T-helper 1 cell (primary cell): ENCODE data around the gene GDA.
"Not testable (repeated sequence)": the region's sequence is repeated elsewhere in the genome, so short reads cannot be mapped to it uniquely, and the experiment has no call there.

Experiments used
- DNase-seq, 5 donors: peaks; one replicate each; pipeline ENCODE4 v3.0.0-alpha.2; 2012 to 2020

GDA gene

DNA sequence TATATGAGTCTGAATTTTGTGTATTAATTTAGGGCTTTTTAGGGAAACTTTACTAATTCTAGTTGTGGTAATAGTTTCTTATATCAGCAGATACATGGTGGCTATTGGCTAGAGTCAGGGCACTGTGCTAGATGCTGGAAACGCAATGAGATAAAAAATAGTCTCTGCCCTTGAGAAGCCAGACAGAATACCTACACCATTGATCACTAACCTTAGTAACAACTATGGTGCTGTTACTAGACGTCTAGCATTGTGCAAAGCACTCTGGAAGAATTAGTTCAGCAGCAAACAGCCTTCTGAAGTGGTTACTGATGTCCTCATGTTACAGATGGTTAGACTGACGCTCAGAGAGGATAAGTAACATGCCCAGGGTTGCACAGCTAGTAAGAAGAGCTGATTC is 61.8 kb downstream of the GDA start:
- DNase-seq: no peak

DNA sequence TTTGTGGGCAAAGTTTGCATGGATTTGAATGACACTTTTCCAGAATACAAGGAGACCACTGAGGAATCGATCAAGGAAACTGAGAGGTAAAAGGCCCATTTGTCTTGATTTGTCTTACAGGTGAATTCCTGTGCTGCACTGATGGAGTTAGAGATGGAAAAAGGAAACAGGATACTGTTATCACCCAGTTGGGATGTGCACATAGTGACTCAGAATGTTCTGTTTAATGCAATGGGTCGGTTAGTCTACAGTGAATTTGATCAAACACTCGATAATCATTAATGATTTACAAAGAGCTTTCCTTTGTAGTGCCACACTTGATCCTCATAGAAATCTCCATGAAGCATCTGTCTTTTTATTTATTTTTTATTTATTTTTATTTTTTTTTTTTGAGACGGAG is 64.7 kb downstream of the GDA start:
- no peak for DNase-seq

DNA sequence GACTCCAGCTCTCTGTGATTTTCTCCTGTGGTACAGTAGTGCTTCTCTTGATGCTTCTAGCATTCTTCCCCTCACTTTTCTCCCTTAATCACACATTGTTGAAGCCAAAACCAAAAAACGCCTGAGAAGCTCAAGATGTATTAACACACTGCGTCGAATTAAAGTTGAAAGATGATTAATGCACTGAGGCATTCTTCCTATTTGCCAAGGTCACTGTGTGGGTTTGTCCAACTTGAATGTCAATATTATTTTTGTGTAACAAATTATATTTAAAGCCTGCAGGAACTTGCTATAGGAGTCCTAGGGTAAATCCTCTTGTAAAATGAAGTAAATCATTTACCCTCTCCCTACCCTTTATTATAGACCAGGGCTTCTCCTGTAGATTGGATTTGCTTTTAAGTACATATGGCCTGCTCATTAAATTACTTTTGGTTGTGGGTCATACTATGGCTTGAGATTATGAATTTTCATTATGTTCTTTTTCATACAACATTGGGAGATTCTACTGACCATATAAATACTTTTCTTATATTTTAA is 68.1 kb downstream of the GDA start:
- no peak for DNase-seq

DNA sequence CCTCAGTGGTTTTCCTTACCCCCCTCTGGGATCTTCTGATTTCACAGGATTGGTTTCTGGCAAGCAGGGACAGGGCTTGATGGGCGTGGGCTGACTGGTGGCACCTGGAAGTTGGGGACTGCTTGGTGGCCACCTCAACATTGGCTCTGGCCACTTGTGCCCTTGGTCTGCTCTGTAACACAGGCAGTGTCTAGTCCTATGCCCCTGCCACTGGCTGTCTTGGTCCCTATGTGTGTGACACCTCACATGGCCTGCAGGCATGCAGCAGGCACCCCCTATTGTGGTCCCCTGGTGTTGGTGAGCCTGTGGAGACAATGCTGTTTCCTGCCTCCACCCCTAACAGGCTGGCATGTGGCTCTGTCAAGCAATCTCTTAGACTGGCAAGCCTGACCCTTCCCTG is 71.3 kb downstream of the GDA start:
- DNase-seq: no peak

DNA sequence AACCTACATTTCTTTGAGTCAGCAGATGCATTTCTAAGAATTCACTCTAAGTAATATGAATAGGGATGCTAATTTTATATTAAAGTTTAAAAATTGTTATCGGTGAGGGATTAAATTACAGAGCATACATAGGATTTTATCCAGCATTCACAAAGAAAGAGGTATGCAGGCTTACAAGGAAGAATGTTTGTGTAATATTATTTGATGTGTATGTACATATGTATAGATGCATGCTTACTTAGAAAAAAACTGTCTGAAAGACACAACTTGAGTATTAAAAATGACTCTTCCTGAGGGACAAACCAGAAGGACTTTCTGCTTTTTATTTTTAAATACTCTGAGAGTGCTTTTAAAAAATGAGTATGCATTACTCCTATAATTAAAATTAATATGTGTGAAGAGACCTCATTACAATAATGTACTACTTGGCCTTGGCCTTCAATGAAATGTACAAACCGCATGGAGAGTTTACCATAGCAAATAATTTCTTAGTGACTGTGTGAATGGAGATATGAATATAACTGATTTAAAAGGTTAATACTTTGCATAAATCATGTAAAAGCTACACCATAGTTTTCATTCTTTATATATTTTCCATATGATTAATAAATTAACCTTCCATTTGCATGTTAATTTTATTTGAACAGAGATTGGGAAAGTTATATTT is 77.0 kb downstream of the GDA start:
- no peak for DNase-seq

DNA sequence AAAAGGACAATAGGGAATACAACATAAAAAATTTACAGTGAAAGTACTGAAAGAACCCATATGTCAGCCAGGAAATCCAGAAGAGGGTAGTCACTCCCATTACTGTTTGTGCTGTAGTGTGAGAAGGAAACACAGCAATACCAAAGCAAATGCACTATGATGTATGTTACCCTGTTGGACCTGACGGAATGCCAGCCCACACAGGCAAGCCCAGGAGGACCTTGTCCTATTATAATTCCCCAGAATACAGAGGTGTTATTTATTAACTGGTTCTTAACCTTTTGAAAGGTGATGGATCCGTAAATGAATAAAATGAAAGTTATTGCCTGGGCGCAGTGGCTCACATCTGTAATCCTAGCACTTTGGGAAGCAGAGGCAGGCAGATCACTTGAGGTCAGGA is 79.0 kb downstream of the GDA start:
- no peak for DNase-seq

DNA sequence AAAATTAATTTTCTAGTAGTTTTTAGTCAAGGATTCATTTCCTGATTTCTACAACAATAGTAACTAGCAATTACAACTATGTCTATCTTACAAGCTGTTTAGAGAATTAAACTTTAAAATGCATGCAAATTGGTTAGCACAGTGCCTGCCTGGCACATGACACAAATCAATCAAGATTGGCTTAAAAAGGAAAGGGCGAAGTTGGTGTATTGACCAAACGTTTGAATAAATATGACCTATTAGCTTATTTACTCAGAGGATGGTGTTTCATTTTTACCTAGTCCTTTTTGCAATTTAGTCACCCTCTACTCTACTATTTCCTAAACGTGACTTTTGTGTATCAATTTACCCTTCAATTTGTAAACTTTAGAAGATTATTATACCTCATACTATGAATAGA is 83.5 kb downstream of the GDA start:
- DNase-seq: no peak

DNA sequence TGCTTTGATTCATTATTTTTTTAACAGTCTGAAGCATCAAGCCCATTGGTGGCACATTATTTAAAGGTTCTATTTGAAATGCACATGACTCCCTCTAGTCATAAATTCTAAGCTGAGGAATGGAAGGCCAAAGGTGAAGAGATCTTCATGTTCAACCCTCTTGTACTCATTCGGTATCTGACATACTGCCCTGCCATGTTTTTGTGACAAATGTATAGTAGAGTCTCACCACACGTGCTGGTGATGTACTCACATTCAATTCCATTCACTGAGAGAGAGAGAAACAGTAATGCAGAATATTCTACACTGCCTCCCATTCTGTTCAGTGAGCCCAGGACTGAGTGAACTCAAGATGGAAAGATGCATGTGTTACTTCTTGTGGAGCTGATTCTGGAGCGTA is 98.3 kb downstream of the GDA start:
- DNase-seq: no peak

DNA sequence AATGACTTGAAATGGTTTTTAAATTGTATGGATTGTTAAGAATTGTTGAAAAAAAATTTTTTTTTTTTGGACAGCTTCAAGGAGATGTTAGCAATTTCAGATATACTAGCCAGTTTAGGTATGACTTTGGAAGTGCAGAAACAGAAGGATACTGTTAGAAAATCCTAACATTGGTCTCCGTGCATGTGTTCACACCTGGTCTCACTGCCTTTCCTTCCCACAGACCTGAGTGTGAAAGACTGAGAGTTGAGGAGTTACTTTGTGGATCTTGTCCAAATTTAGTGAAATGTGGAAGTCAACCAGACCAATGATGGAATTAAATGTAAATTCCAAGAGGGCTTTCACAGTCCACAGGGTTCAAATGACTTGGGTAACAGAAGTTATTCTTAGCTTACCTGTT is 102.3 kb downstream of the GDA start:
- no peak for DNase-seq

DNA sequence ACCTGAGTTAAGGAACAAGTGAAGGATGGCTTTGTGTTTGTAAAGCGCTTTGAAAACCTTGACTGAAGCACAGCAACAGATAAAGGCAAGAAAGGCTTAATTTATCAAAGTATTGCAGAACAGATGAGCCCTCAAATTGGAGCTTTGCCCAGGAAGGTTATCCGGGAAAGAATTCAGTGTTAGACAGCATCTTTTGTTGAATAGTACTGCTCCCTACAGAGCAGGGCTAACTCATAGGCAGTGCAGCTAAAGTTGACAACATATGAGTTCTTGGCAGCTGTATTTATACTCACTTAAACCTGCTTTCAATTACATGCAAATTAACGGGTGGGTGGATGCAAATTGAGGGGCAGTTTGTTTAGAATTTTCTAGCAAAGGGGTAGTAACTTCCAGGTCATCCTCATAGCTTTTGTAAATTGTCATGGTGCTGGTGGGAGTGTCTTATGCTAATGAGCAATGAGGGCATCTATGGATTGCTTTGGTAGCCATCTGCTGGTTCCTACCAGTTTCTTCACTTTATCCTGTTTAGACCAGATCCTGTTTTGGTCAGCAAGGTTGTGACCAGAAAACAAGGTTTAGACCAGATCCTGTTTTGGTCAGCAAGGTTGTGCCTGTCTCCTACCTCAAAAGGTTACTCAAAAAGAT is 105.8 kb downstream of the GDA start:
- no peak for DNase-seq

DNA sequence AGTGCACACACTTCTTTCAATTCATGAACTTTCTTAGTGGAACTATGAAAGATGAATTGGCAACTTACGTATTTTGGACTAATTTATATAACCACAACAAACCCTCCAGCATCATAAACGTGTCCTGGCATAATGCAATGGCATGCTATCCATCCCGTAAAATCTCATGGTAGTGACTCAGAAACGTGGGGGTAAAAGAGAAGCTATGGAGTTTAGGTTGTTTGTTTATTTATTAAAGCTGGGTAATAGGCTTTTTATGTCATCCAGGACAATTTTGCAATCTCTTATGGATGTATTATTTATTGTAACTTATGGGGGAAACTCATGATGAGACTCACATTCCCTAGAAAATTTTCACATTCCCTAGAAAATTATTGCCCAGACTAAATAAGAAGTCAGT is 106.3 kb downstream of the GDA start:
- DNase-seq: no peak

DNA sequence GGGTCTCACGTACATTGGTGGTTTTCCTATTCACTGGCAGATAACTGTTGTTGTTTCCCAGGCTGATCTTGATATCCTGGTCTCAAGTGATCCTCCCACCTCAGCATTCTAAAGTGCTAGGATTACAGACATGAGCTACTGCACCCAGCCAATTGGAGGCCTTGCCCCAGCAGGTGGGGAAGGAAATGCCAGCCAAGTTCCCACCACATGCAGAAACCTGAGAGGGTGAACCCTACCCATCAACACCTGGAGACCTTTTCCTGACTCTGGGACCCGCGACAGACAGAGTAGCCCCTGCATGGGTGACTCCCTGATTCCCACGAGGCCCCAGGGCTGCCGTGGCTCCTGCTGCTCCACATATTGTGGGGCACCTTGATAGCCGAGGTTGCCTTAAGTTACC is 107.7 kb downstream of the GDA start:
- no peak for DNase-seq

DNA sequence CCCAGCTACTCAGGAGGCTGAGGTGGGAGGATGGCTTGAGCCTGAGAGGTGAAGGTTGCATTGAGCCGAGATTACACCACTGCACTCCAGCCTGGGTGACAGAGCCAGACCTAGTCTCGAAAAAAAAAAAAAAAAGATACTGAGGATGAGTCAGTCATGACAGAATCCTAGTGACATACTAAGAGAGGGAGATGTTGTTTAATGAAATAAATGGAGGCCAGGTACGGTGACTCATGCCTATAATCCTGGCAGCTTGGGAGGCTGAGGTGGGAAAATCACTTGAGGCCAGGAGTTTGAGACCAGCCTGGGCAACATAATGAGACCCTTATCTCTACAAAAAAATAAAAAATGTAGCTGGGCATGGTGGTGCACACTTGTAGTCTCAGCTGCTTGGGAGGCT is 108.6 kb downstream of the GDA start:
- DNase-seq: no peak

DNA sequence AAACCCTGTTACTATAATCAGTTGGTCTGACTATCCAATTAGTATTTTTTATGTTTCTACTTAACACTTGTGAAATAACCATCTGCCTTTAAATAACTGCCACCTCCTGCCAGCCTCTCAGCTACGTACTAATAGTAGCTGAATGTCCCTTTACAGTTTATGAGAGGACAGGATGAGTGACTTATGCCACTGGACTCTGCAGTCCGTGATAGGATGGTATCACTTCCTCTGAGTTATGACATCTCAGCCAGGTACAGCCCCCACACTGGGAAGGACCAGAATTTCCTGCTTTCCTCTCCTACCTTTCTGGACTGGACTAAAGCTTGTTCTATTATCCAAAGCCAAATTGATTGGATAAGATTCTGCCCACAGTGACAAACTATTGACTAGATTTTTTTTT is 112.8 kb downstream of the GDA start:
- no peak for DNase-seq

DNA sequence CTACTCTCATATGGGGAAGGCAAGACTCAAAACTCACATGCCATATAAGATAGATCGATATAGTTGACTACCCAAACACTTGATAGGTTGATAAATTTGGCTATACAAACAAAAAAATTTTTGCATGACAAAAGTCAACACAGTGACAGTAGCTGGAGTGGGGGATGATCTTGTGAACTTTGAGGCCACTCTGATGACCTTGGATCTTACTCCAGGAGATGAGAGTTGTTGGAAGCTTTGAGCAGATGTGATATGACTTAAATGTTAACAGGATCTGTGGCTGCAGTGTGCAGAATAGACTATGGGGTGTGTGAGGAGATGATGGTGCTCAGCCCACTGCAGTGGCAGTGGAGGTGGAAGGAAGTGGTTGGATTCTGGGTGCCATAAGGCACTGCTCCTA is 114.3 kb downstream of the GDA start:
- DNase-seq: no peak

DNA sequence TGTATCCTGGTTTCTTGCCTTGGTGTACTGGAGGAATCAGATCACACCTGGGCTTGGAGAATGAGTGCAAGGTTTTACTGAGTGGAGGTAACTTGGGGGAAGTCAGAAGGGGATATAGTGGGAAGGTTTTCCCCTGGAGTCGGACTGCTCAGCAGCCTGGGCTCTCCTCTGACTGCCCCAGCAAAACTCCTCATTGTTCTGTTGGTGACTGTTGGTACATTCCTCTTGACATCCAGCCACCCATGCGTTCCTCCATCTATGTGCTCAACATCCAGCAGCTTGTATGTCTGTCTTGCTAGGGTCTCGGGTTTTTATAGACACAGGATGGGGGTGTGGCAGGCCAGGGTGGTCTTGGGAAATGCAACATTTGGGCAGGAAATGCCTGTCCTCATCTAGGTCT is 119.7 kb downstream of the GDA start:
- DNase-seq: no peak

DNA sequence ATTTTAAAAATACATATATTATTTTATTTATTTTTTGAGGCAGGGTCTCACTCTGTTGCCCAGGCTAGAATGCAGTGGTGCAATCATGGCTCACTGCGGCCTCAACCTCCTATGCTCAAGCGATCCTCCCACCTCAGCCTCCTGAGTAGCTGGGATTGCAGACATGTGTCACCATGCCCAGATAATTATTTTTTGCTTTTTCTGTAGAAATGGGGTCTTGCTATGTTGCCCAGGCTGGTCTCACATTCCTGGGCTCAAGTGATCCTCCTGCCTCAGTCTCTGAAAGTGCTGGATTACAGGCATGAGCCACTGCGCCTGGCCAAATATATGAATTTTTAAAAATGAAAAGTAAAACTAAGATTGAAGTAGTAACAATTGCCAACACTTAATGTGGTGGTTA is 121.1 kb downstream of the GDA start:
- DNase-seq: not testable (repeated sequence)

DNA sequence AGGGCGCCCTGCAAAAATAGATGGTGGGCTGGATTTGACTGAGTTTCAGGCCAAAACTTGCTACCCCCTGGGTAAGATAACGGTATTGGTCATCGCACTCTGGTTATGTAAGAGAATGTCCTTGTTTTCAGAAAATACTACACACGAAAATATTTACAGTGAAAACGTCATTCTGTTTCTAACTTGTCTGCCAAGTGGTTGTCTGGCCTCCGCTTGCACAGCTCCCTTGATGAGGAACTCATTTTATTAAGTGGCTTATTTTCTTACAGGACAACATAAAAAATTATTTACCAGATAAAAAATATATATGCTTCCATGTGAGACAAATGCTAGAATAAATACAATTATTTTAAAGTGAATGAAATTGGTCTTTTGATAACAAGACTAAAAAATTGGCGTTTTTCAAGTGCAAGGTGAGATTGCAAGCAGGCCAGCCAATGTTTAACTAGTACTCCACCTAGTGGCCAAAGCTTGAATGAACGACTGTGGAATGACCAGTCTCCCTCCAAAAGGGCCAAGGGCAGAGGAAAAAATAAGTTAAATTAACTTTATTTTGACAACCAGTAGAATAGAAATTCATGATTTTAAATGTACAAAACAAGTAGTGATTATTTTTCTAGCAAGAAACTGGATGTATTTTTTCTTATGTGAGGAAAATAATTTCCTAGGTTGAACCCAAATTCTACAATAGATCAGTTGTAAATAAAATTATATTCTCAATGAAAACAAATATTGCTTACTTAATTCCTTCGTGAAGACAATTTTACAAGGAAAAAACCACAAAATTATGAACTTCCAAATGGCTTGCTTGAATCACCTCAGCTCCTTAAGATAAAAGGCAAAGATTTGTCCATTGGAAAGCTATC is 122.6 kb downstream of the GDA start:
- peak in 4 of 5 donors; percentile 15 to 41 (median 36) for DNase-seq

DNA sequence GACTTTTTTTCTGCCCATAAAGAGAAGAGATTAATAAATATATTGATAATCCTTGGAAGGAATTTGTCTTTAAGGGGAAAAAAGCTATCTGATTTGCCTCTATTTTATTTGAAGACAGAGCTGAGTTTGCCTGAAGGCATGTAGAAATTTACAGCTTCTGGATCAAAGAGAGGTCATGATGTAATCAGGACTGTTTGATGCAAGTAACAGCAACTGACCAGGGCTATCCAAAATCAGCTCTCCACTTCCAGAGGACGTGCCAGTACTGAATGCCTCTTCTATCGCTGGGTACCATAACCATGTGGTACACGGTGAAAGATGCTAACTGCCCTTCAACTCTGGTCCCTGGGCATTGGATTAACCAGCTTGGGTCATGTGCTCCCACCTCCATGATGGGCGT is 125.2 kb downstream of the GDA start:
- DNase-seq: no peak

DNA sequence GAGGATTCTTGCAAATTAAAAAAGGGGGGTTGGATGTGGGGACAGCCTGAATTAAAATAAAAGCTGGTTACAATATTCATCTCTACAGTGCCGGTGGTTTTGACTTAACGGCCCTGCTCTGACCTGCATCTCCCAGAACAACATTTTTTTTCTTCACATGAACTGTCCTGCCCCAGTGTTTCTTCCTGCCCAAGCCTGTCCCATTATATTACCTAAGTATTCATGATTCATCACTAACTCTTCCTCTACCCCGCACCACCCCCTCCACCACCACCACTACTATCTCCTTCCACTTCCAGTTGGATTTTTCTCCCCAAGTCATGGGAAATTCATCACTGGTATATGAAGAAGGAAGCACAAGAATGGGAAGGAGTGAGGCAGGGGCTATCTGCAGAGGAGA is 125.7 kb downstream of the GDA start:
- DNase-seq: no peak

DNA sequence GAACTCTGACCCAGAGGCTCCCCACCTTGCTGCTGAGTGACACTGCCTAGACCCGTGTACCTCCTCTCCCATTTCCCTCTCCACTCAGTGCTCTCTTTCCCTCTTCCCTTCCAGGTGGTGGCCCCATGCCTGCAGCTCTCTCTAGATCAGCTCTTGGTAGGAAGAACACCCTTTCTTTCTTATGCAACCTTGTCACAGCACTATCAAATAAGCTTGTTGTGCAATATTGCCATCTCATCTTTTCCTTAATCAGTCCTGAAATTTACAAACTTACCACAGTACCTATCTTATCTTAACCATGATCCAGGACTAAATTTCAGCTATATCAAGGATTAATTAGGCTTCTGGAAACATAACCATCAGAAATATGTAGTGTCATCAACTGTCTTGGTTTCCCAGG is 127.2 kb downstream of the GDA start:
- no peak for DNase-seq

DNA sequence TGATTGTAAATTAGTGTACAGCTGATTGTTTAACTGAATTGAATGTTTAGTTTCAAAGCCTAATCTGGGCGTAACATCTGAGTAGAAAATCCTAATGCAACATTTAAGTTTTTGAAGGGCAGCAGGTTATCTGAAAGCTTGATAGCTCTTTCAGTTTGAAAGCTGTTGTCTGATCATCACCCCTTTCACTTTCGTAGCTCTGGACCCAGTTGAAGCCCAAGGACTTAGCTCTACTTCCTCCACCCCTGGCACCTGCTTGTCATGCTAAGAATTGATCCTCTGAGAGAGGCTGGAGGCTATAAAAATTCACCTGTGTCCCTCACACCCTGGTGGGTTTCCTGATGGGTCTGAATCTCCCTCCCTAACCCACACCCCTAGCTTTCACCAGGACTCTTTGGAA is 129.7 kb downstream of the GDA start:
- DNase-seq: no peak

DNA sequence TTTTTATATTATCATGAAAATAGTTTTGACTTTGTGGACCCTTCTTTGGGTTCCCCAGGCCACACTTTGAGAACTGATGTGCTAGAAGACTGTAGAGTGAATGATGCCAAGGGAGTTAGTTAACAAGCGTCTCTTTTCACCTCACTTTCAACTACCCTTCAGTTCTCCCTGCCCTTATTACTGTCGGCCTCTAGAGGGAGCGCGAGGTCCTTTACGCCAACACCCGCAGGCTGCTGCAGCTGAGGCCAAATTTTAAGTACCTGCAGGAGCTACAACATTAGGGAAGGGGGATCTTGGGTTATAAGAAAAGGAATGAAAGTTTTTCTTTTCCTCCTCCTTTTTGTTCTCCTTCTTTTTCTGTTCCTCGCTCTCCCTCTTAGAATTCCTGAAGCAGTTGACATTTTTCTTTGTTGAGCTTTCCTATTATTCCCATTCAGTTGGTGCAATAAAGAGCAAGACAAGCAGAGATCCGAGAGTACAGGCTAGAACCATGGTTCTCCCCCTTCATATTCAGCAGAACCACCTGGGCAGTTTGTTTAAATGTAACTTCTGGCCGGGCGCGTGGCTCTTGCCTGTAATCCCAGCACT is 131.8 kb downstream of the GDA start:
- peak; percentile 38 to 71 (median 54) for DNase-seq
